Naive thymus-derived CD4-positive, alpha-beta T cell (primary cell): ENCODE data around the gene MCUB. TPM values are rescaled to one million over a fixed set of nuclear protein-coding genes. Genes with fewer than 3 reads are reported as not detected.
A peak's percentile ranks its signal among the peaks of the same experiment; 100 is the strongest.
"Not testable (repeated sequence)": the region's sequence is repeated elsewhere in the genome, so short reads cannot be mapped to it uniquely, and the experiment has no call there.

Experiments
- ATAC-seq: fragments of 150-1000 bp; cut with Tn5 transposase; 2 replicates; pipeline ENCODE4 v1.10.0; 2021; ENCODE audit warnings: mild to moderate bottlenecking, moderate library complexity
- CTCF ChIA-PET: fragments of 350-600 bp; sonication (Branson Sonifier 250); formaldehyde crosslinking; loops from one replicate; lab custom pipeline; 2021; ENCODE audit warnings: antibody characterized with exemption; lab: Charles Lee
- POLR2A ChIA-PET: fragments of 350-600 bp; sonication (Branson Sonifier 250); formaldehyde crosslinking; loops from one replicate; lab custom pipeline; 2021; ENCODE audit warnings: antibody characterized with exemption, inconsistent platforms; lab: Charles Lee
- DNase-seq, 9 donors: peaks; one replicate each; pipeline versions ENCODE4 v3.0.0 to v3.0.0-alpha.2; 2020 to 2022; ENCODE audit warnings: mixed read lengths in 1 of 9
- H3K27ac ChIP-seq: one replicate; pipeline ENCODE4 v1.7.0; 2013; ENCODE audit warnings: mild to moderate bottlenecking, low read depth, low read length, moderate library complexity
- H3K27me3 ChIP-seq, 2 donors: one replicate each; pipeline ENCODE4 v1.7.0; 2013; ENCODE audit warnings: low read length in 2 of 2, mild to moderate bottlenecking in 2 of 2, moderate library complexity in 2 of 2; ENCODE audit not compliant: control insufficient read depth in 2 of 2, insufficient read depth in 2 of 2
- H3K36me3 ChIP-seq, 3 experiments: 1 replicate in 2 of 3; 2 replicates in 1 of 3; pipeline ENCODE4 v1.7.0; 2013; ENCODE audit warnings: low read length in 3 of 3, mild to moderate bottlenecking in 3 of 3, moderate library complexity in 1 of 3; ENCODE audit not compliant: insufficient read depth in 3 of 3, control insufficient read depth in 2 of 3
- H3K4me1 ChIP-seq, 2 donors: one replicate each; pipeline ENCODE4 v1.7.0; 2013; ENCODE audit warnings: low read length in 2 of 2, mild to moderate bottlenecking in 2 of 2, moderate library complexity in 1 of 2; ENCODE audit not compliant: control insufficient read depth in 2 of 2, insufficient read depth in 2 of 2
- H3K4me3 ChIP-seq: 2 replicates; pipeline ENCODE4 v1.7.0; 2013; ENCODE audit warnings: mild to moderate bottlenecking, low read length
- H3K9me3 ChIP-seq, 3 experiments: 1 replicate in 2 of 3; 2 replicates in 1 of 3; pipeline ENCODE4 v1.7.0; 2013; ENCODE audit warnings: low read length in 3 of 3; ENCODE audit not compliant: control insufficient read depth in 2 of 3
- H3K27ac Mint-ChIP-seq, 9 donors: one replicate each; pipeline ENCODE4 v1.8.0; 2020 to 2022; ENCODE audit warnings: mixed read lengths in 9 of 9, mild to moderate bottlenecking in 8 of 9, moderate library complexity in 5 of 9, inconsistent platforms in 2 of 9
- H3K27me3 Mint-ChIP-seq, 5 donors: one replicate each; pipeline ENCODE4 v1.8.0; 2021 to 2022; ENCODE audit warnings: mixed read lengths in 5 of 5, mild to moderate bottlenecking in 1 of 5
- H3K36me3 Mint-ChIP-seq, 5 donors: one replicate each; pipeline ENCODE4 v1.8.0; 2020 to 2022; ENCODE audit warnings: mixed read lengths in 5 of 5, mild to moderate bottlenecking in 3 of 5, inconsistent platforms in 1 of 5
- H3K4me1 Mint-ChIP-seq, 7 donors: one replicate each; pipeline ENCODE4 v1.8.0; 2020 to 2022; ENCODE audit warnings: mixed read lengths in 7 of 7, mild to moderate bottlenecking in 3 of 7, inconsistent platforms in 1 of 7
- H3K4me3 Mint-ChIP-seq, 10 donors: one replicate each; pipeline ENCODE4 v1.8.0; 2020 to 2022; ENCODE audit warnings: mild to moderate bottlenecking in 10 of 10, mixed read lengths in 10 of 10, moderate library complexity in 6 of 10, inconsistent platforms in 2 of 10
- H3K9me3 Mint-ChIP-seq, 11 donors: one replicate each; pipeline ENCODE4 v1.8.0; 2020 to 2022; ENCODE audit warnings: mixed read lengths in 11 of 11, mild to moderate bottlenecking in 4 of 11, inconsistent platforms in 1 of 11, moderate library complexity in 1 of 11
- intact Hi-C, 2 donors: fragments of 100-400 bp; cut with micrococcal nuclease; formaldehyde crosslinking; loops; one replicate each; pipeline ENCODE4 v1.15.1; 2023
- polyA plus RNA-seq, 2 donors: library from polyadenylated mRNA; unstranded; fragments of 300-500 nt; fragmentation: Illumina TruSeq; gene quantifications; one replicate each; pipeline ENCODE4 v1.2.3, GENCODE V29; 2021
- total RNA-seq, 6 experiments: library from RNA in 5 of 6; stranded (reverse) in 5 of 6; gene quantifications; 1 replicate in 5 of 6; 2 replicates in 1 of 6; pipeline ENCODE4 v1.2.3 and lab custom pipeline; 2021 to 2026

The MCUB gene, protein sequence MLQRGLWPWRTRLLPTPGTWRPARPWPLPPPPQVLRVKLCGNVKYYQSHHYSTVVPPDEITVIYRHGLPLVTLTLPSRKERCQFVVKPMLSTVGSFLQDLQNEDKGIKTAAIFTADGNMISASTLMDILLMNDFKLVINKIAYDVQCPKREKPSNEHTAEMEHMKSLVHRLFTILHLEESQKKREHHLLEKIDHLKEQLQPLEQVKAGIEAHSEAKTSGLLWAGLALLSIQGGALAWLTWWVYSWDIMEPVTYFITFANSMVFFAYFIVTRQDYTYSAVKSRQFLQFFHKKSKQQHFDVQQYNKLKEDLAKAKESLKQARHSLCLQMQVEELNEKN
- total RNA-seq (100 to 1,000 TPM in 4 of 5 experiments, 10 to 100 TPM in 1; 83.4 to 177 (median 114) TPM), polyA plus RNA-seq (100 to 1,000 TPM; 191 to 207 TPM), total RNA-seq (lab: John Stamatoyannopoulos, UW) (92.6 reads per million, percentile 83 among the genes with 10 or more reads in this experiment)

DNA sequence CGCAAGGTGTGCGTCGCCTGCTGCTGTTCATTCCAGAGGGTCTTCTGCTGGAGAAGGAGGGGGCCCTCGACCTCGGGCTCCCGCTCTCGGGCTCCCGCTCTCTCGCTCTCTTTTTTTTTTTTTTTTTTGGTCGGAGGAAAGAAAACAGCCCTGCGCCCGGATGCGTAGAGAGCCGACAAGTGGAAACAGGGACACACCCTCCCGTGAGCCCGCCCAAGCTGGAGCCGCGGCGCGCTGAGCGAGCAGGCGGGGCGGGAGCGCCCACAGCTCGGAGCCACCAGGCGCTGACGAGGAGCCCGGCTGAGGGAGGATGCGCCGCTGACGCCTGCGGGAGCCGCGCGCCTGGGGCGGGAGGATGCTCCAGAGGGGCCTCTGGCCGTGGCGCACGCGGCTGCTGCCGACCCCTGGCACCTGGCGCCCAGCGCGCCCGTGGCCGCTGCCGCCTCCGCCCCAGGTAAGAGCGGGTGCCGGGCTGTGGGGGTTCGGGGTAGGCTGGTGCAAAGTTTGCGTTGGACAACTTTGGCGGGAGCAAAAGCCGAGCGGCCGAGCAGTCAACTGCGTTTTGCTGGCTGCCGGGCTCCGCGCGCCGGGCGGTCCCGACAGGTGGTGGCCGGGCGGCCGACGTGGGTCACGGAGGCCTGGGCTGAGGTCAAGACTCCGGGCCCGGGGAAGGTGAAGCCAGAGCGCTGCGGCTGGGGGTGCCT is at the start of gene MCUB:
Gene MCUB, plus strand, starts transcription at position 264 of the 704 bp plus-strand sequence. Its CDS starts 92 bp downstream, at position 356.
- H3K4me1 Mint-ChIP-seq = peaks cover 34 to 76% (median 58%) of the 10 kb centered on the region in 7 donors
- peak within 1 kb of the TSS; percentile 89 to 100 (median 98) for H3K4me3 Mint-ChIP-seq
- H3K27ac Mint-ChIP-seq = peak within 1 kb of the TSS; percentile 90 to 100 (median 98)
- peak within 1 kb of the TSS; percentile 96 for H3K27ac ChIP-seq
- DNase-seq = peak; percentile 80 to 95 (median 93)
- H3K4me3 ChIP-seq = peak within 1 kb of the TSS; percentile 83
- H3K27me3 ChIP-seq = no peaks in the 10 kb centered on the region
- H3K9me3 Mint-ChIP-seq = peaks cover 0 to 3% (median 0%) of the 10 kb centered on the region in 11 donors
- ChIA-PET POLR2A (interaction anchor here (0.6 to 4.7 kb wide), 27 partner anchors 9 to 942 kb away, joined by 3 to 66 read pairs (median 5); partner anchors contain the start of genes CASP6, GAR1, PLA2G12A and SEC24B), CTCF (interaction anchor here (0.6 to 3.2 kb wide), 10 partner anchors 12 to 286 kb away, joined by 3 to 14 read pairs (median 4); partner anchors contain the start of gene SEC24B)
- peak; percentile 96 for ATAC-seq
- H3K36me3 Mint-ChIP-seq = peaks cover 8 to 35% (median 22%) of the 10 kb centered on the region in 5 donors
- intact Hi-C loops = loop anchor here (1.0 to 10.0 kb wide), 13 partner anchors 11 to 1839 kb away; partner anchors contain the start of genes PAPSS1 (in 2 of the 2), RPL34 (in 2 of the 2), SEC24B (in 2 of the 2) and CASP6 (in 1 of the 2)
- H3K36me3 ChIP-seq = peaks cover 0 to 11% (median 0%) of the 10 kb centered on the region in 3 experiments
- no peaks in the 10 kb centered on the region for H3K27me3 Mint-ChIP-seq
- no peaks in the 10 kb centered on the region for H3K9me3 ChIP-seq
- H3K4me1 ChIP-seq = peaks cover 25 to 41% of the 10 kb centered on the region in 2 donors

DNA sequence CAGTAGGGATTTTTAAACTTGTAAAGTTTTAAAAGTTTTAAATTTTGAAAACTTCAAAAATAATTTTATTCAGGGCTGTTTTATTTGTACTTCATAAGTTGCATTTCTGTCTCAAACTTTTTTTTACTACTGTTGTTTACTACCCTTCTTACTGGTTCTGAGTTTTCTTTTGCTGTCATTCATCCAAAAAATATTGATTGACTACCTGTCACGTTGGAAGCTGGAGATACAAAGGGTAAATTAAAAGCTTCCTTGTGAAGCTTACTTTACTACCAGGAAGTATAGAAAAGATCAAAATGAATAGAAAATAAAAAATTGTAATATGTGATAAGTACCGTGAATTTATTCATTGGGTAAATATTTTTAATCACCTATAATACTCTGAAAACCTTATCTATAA is 49.4 kb upstream of the MCUB start:
- CTCF ChIA-PET = no interaction called here
- ATAC-seq (no peak), DNase-seq (no peak)
- Histone ChIP-seq H3K4me3 (no peak overlapping the region), H3K36me3 (peaks cover 1 to 22% (median 5%) of the 10 kb centered on the region in 3 experiments), H3K9me3 (no peaks in the 10 kb centered on the region), H3K27me3 (no peaks in the 10 kb centered on the region), H3K27ac (no peak overlapping the region), H3K4me1 (no peaks in the 10 kb centered on the region)
- Mint-ChIP-seq H3K4me1 (peaks cover 0 to 9% (median 3%) of the 10 kb centered on the region in 7 donors), H3K4me3 (no peak overlapping the region), H3K9me3 (no peaks in the 10 kb centered on the region), H3K27me3 (no peaks in the 10 kb centered on the region), H3K27ac (peak overlapping the region in 1 of 9 donors; percentile 26), H3K36me3 (peaks cover 0 to 56% (median 24%) of the 10 kb centered on the region in 5 donors)
- POLR2A ChIA-PET = no interaction called here
- intact Hi-C loops = no loop called here

DNA sequence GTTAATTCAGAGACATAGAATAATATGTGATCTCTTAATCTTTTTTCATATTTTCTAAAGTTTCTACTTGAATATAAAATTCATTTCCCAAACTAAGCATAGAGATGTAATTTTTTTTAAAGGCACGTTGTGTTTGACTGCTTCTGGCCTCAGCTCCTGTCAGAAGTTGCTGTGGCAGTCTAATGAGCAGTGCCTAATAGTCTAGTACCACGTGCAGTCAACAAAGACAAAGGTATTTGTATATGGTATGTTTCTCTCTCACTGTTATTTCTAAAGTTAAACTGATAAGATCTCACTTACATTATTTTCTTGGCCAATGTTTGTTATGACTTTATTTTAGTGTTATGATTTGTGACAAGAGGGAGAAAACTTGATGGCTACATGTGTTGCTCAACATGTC is 48.6 kb upstream of the MCUB start:
- POLR2A ChIA-PET = no interaction called here
- H3K27ac Mint-ChIP-seq = peak overlapping the region in 3 of 9 donors; percentile 4 to 61 (median 6)
- no peaks in the 10 kb centered on the region for H3K27me3 ChIP-seq
- H3K9me3 ChIP-seq = no peaks in the 10 kb centered on the region
- no peak for DNase-seq
- CTCF ChIA-PET = no interaction called here
- H3K36me3 ChIP-seq = peaks cover 0 to 22% (median 5%) of the 10 kb centered on the region in 3 experiments
- H3K4me3 Mint-ChIP-seq = no peak overlapping the region
- intact Hi-C loops = no loop called here
- no peak for ATAC-seq
- H3K4me1 ChIP-seq = no peaks in the 10 kb centered on the region
- no peaks in the 10 kb centered on the region for H3K9me3 Mint-ChIP-seq
- H3K27ac ChIP-seq = no peak overlapping the region
- peaks cover 0 to 9% (median 3%) of the 10 kb centered on the region in 7 donors for H3K4me1 Mint-ChIP-seq
- H3K4me3 ChIP-seq = no peak overlapping the region
- peaks cover 0 to 53% (median 24%) of the 10 kb centered on the region in 5 donors for H3K36me3 Mint-ChIP-seq
- H3K27me3 Mint-ChIP-seq = no peaks in the 10 kb centered on the region

DNA sequence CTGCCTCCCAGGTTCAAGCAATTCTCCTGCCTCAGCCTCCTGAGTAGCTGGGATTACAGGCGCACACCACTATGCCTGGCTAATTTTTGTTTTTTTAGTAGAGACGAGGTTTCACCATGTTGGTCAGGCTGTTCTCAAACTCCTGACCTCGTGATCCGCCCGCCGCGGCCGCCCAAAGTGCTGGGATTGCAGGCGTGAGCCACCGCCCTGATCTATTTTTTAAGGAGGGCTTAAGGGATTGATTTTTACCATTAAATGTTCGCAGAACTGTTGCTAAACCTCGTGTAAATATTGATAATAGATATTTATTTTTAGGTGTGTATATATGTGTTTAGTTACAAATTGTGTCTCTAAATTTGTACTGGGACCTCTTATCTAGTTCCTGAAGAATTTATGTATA is 46.7 kb upstream of the MCUB start:
- H3K4me1 ChIP-seq, DNase-seq, intact Hi-C loops, H3K4me3 ChIP-seq, CTCF ChIA-PET, ATAC-seq, H3K27me3 ChIP-seq, H3K27me3 Mint-ChIP-seq, H3K9me3 Mint-ChIP-seq, H3K4me3 Mint-ChIP-seq, H3K4me1 Mint-ChIP-seq, POLR2A ChIA-PET, H3K9me3 ChIP-seq, H3K27ac ChIP-seq: not testable (repeated sequence)
- peaks cover 6 to 33% (median 18%) of the 10 kb centered on the region in 3 experiments for H3K36me3 ChIP-seq
- peaks cover 0 to 60% (median 29%) of the 10 kb centered on the region in 5 donors for H3K36me3 Mint-ChIP-seq
- H3K27ac Mint-ChIP-seq = peak overlapping the region in 1 of 9 donors; percentile 54

DNA sequence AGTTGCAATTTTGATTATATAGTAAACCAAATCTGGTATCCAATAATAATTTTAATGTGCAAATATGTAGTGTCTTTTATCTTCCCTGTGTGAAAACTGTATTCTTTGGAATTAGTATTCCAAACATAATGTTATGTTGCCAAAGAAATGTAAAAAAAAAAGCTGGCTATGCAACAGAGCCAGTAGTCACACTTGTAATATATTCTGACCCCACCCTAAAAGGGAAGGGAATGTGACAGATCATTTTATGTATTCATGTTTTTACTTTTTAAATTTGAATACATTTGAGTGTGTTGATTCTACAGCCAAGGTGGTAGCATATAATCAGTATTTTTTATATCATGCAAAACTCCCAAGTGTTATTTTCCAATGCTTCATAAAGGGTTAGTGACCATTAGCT is 27.9 kb upstream of the MCUB start:
- Histone ChIP-seq H3K27ac (no peak overlapping the region), H3K4me1 (no peaks in the 10 kb centered on the region), H3K9me3 (no peaks in the 10 kb centered on the region), H3K4me3 (no peak overlapping the region), H3K27me3 (no peaks in the 10 kb centered on the region), H3K36me3 (peaks cover 19 to 75% (median 28%) of the 10 kb centered on the region in 3 experiments)
- ChIA-PET CTCF (interaction anchor here (0.6 to 1.5 kb wide), 4 partner anchors 27 to 142 kb away, joined by 4 to 5 read pairs (median 4); no protein-coding TSS in a partner anchor), POLR2A (interaction anchor here (3.6 kb wide), 1 partner anchor 28 kb away, joined by 17 read pairs; the partner anchor contains the start of gene MCUB)
- no peak for ATAC-seq
- no peaks in the 10 kb centered on the region for H3K9me3 Mint-ChIP-seq
- intact Hi-C loops = no loop called here
- peaks cover 10 to 56% (median 33%) of the 10 kb centered on the region in 5 donors for H3K36me3 Mint-ChIP-seq
- H3K27ac Mint-ChIP-seq = peak overlapping the region in 2 of 9 donors; percentile 27 to 28
- no peaks in the 10 kb centered on the region for H3K27me3 Mint-ChIP-seq
- no peak overlapping the region for H3K4me3 Mint-ChIP-seq
- no peak for DNase-seq
- H3K4me1 Mint-ChIP-seq = peaks cover 0 to 5% (median 0%) of the 10 kb centered on the region in 7 donors

DNA sequence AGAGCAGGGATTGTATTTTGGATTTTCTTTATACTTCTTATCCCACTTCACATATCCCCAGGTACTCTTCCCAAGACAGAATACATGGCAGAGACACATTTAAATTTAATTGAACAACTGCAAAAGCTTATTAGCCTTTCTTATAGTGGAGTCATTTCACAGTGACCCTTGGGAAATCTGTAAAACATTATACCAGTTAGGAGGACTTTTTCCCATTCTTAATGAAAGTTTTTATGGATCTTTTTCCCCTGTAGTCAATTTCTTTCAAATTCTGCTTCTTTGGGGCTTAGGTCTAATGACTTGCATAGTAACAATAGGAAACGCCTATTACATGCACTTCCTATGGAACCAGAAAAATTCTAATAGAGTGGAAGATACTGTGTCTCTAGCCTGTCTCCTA is 14.6 kb upstream of the MCUB start:
- ATAC-seq (no peak), DNase-seq (no peak)
- peaks cover 11 to 49% (median 35%) of the 10 kb centered on the region in 7 donors for H3K4me1 Mint-ChIP-seq
- no peak overlapping the region for H3K4me3 Mint-ChIP-seq
- H3K27me3 Mint-ChIP-seq = no peaks in the 10 kb centered on the region
- CTCF ChIA-PET = interaction anchor here (0.6 kb wide), 1 partner anchor 15 kb away, joined by 4 read pairs; no protein-coding TSS in a partner anchor
- H3K4me1 ChIP-seq = no peaks in the 10 kb centered on the region
- H3K36me3 ChIP-seq = peaks cover 0 to 9% (median 8%) of the 10 kb centered on the region in 3 experiments
- peaks cover 0 to 14% (median 5%) of the 10 kb centered on the region in 11 donors for H3K9me3 Mint-ChIP-seq
- no peak overlapping the region for H3K27ac ChIP-seq
- intact Hi-C loops = no loop called here
- H3K4me3 ChIP-seq = no peak overlapping the region
- no peaks in the 10 kb centered on the region for H3K27me3 ChIP-seq
- H3K9me3 ChIP-seq = no peaks in the 10 kb centered on the region
- H3K36me3 Mint-ChIP-seq = peaks cover 17 to 36% (median 21%) of the 10 kb centered on the region in 5 donors
- H3K27ac Mint-ChIP-seq = peak overlapping the region in 4 of 9 donors; percentile 23 to 72 (median 51)
- POLR2A ChIA-PET = no interaction called here
